Glomerular visceral epithelial cell (primary cell): ENCODE results near the gene SEC11C.
"Not testable (repeated sequence)": the region's sequence is repeated elsewhere in the genome, so short reads cannot be mapped to it uniquely, and the experiment has no call there.

ENCODE experiments used
- DNase-seq: peaks from one replicate; pipeline ENCODE4 v3.0.0-alpha.2; 2016; ENCODE audit errors: extremely low spot score

Gene SEC11C

GRCh38 chr18:59139615-59140301 is at the start of gene SEC11C:
TSS of gene SEC11C (plus strand) at chr18:59139884. CDS start at chr18:59139949, 65 bp downstream.
- peak; percentile 97 for DNase-seq

GRCh38 chr18:59090966-59091603 is 48.6 kb upstream of the SEC11C start:
- DNase-seq = no peak

- DNase-seq = no peak
Observed at GRCh38 chr18:59093668-59094067, 46.0 kb upstream of the SEC11C start.

- no peak for DNase-seq
Observed at GRCh38 chr18:59094569-59094968, 45.1 kb upstream of the SEC11C start.

- no peak for DNase-seq
Observed at GRCh38 chr18:59096098-59096789, 43.4 kb upstream of the SEC11C start.

- no peak for DNase-seq
Observed at GRCh38 chr18:59101830-59102414, 37.8 kb upstream of the SEC11C start.

- DNase-seq = no peak
Observed at GRCh38 chr18:59109375-59109774, 30.3 kb upstream of the SEC11C start.

GRCh38 chr18:59114160-59114559 is 25.5 kb upstream of the SEC11C start:
- DNase-seq = no peak

GRCh38 chr18:59123588-59124369 is 15.9 kb upstream of the SEC11C start:
- peak; percentile 79 for DNase-seq

GRCh38 chr18:59124370-59124704 is 15.3 kb upstream of the SEC11C start:
- DNase-seq = no peak

GRCh38 chr18:59127047-59127446 is 12.6 kb upstream of the SEC11C start:
- DNase-seq = no peak

- no peak for DNase-seq
Observed at GRCh38 chr18:59129951-59130703, 9.6 kb upstream of the SEC11C start.

- no peak for DNase-seq
Observed at GRCh38 chr18:59132810-59133465, 6.7 kb upstream of the SEC11C start.

GRCh38 chr18:59139291-59139614 is 431 bp upstream of the SEC11C start:
- DNase-seq = peak; percentile 89

GRCh38 chr18:59140302-59140885 is 710 bp downstream of the SEC11C start:
- peak; percentile 43 for DNase-seq

- DNase-seq = no peak
Observed at GRCh38 chr18:59141294-59142068, 1.8 kb downstream of the SEC11C start.

GRCh38 chr18:59142274-59142673 is 2.6 kb downstream of the SEC11C start:
- no peak for DNase-seq

- not testable (repeated sequence) for DNase-seq
Observed at GRCh38 chr18:59142800-59143416, 3.2 kb downstream of the SEC11C start.

- no peak for DNase-seq
Observed at GRCh38 chr18:59143441-59143840, 3.8 kb downstream of the SEC11C start.
